ENCODE results near the gene FAR2.

Gene FAR2

DNA sequence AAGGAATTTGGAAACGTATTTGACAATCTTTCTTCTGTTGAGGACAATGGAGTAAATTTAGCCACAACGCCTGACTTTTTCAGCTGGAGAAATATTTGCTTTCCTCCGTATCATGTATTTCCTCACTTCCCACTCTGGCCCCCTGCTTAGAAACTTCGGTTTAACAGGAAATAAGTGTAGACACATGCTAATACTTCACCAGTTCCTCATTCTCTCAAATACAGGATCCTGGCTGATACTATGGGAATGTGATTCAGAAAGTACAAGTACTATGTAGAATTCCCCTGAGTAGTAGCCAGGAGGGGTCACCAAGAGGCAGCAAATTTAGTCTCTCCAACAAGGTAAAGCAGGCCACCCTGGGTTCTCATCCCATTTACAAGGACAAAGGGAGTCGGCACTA is 58.0 kb downstream of the FAR2 start:
- DNase-seq: no peak

DNA sequence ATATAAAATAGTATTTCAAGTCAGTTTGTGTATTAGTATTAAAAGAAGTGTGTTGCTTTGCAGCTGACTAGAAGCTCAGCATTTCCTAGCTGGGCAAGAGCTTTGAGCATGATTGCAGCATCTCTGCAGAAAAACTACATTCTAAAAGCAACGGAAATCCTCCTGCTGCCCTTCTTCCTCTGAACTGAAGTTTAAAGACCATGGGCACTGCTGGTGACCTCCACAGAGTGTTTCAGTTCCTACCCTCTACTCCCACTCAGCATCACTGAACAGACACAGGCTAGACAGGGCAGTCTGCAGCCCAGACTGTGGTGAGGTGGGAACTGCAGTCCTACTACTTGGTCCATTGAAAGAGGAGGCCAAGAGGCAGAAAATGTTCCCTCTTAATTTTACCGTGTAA is 59.0 kb downstream of the FAR2 start:
- DNase-seq: no peak

DNA sequence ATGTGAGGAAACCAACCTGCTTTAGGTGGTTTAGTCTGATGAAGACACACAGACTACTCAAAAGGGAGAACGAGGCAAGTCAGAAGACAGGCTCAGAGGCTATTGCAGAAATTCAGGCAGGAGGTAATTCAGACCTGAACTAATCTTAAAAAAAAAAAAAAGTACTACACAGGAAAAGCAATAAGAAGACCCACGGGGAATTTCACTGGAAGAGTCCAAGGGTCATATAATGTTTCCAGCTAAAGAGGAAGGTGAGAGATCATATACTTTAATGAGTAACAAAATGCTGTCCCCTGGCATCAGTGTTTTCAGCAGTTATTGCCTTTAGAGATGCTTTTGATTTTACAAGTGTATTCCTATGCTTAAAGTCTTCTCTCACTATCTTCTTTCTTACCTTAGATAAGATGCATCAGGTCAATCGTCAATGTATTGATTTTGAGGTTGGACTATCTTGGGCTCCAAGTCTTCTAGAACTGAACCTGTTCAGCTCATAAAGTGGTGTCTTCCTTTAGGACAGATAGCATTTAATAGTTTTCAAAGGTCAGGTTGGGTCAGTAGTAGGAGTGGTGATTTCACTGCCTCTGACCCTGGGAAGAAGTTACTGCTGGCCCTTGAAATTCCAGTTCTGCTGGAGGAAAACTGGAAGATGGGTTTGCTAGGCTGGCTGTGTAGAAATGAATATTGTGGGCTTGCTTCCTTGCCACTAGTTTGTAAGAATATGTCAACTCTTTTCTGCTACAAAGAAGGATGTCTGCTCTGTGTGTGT is 60.0 kb downstream of the FAR2 start:
- no peak for DNase-seq

DNA sequence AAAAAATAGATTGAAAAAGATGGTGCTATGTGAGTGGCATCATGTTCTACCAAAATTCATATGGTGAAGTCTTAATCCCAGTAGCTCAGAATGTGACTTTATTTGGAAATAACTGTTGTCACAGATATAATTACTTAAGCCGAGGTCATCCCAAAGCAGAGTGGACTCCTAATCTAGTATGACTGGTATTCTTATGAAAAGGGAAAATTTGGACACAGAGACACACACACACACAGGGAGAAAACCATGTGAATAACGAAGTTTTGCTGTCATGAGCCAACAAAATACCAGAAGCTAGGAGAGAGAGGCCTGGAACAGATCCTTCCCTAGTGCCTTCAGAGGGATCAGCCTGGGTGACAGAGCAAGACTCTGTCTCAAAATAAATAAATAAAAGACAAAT is 62.6 kb downstream of the FAR2 start:
- no peak for DNase-seq

DNA sequence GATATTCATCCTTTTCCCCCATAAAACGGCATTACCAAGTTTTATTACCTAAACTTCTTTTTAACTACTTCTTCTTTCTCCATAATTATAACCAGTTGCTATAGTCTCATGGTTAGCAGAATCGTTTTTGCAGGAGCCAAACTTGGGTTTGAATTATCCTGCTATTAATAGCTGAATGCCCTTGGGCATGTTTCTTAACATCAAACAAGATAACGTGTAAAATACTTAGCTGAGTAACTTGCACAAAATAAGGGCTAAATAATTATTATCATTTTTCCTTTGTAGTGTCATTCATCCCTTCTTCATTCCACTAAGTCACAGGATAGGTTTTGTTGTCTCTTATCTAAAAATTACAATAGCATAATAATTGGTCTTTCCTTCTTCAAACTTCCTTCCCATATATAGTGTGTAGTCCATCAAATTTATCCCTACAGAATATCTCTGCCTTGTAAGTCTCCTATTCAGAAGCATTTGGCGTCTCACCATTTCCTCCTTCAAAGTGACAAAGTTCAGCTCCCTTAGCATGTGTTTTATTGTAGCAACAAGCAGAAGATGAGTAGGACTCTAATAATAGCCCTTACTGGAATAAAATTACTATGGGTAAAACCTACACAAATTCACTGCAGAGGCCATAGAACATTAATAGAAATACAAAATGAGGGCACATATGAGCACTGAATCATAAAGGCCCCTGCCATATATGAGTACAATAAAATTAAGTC is 63.8 kb downstream of the FAR2 start:
- DNase-seq: no peak

DNA sequence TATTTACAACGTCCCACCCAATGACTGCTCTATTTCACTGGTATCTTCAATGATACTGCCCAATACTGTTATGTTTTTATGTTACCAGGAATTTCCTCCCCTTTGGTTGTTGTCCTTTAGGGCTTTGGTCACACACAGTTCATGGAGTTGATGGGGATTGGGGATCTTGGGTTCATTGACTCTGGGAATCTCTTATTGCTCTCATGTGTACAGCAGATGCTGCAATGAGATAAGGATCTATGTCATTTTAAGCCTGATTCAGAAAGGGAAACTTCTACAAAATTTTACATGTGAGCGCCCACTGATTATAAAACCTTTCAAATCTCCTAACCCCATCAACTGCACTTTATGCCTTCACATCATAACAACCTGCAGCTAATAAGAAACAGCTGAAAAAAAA is 67.2 kb downstream of the FAR2 start:
- DNase-seq: no peak

DNA sequence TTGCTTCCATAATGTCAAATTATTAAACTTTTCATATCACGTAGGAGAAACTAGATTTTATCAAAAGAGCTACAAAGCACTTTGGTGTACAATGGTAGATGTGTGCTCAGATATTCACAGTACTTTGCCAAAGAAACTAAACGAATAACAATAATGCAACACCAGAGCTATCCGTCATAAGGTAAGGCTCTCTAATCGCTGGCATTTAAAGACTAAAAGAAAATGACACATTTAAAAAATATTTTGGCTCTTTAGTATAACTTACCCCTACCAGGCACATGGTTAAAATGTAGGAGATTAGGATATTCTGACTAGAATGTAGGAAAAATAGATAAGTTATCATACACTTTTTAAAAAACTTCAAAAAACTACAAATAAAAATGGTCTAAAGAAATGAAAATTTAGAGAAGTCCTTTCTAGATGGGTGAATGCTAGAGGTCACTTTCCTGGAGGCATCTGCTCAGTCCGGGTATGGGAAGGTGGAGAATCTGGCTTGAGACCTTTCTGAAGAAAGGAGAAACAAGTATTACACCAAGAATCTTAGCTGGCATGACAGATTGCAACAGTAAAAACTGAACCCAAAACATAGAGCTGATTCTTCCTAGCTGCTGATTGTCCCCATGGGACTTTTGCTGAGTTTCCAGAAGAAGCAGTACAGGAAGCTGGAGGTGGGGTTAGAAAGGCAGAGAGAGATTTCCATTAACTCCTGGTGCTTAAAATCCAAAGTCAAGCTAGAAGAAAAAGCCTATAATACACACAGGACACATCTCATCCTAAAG is 67.9 kb downstream of the FAR2 start:
- peak; percentile 37 for DNase-seq

DNA sequence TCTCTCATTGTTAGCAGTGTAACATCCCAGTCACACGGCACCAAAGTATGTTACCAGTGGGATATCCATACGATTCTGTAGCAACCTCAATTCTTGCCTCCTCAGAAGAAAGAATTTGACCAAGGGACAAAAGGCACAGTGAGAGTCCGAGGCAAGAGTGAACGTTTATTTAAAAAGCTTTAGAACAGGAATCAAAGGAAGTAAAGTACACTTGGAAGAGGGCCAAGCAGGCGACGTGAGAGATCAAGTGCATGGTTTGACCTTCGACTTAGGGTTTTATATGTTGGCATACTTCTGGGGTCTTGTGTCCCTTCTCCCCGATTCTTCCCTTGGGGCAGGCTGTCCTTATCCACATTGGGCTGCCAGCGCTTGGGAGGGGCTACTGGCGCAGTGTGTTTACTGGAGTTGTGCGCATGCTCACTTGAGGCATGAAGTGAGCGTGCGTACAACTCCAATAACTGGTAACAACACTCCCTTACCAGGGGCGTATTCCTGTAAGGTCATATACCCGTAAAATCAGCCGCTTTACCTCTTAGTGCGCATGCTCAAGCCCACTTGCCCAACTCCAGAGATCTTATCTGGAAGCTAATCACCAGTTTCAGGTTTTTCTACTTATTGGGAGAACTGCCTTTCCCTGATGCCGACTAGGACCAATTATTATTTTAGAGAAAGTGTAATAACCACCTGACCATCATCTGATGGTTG is 71.7 kb downstream of the FAR2 start:
- DNase-seq: no peak

DNA sequence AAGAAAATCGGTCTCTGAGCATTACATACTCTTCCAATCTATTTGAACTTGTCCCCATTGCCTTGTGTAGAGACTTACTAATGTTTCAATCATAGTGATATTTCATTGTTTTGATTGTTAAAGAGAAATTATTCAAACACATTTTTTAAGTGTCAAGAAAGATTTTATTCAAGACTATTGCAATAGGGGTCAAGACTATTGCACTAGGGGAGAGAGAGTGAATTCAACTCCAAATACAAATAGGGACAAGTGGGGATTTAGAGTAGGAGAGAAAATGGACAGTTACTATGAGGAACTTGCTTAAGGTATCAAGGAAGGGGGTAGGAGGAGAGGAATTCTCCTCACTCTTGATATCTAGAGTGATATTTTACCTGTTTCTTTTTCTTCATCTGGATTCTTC is 73.1 kb downstream of the FAR2 start:
- DNase-seq: no peak

DNA sequence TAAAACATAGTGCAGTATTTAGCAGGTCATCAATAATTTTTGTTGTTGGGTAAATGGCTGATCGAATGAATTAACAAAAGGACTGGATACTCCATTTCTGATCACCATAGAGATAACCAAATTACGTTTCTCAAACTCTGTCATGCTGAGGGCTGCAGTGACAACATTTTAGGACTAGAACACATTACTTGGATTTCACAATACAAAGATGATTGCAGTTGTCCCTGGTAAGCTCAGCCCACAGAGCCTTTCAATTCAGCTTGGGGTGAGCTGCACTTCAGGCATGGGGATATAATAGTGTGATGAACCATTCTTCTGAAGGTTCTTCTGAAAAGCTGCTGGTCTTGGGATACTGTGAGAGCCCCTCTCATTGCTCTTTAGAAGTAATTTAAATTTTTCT is 74.3 kb downstream of the FAR2 start:
- no peak for DNase-seq

DNA sequence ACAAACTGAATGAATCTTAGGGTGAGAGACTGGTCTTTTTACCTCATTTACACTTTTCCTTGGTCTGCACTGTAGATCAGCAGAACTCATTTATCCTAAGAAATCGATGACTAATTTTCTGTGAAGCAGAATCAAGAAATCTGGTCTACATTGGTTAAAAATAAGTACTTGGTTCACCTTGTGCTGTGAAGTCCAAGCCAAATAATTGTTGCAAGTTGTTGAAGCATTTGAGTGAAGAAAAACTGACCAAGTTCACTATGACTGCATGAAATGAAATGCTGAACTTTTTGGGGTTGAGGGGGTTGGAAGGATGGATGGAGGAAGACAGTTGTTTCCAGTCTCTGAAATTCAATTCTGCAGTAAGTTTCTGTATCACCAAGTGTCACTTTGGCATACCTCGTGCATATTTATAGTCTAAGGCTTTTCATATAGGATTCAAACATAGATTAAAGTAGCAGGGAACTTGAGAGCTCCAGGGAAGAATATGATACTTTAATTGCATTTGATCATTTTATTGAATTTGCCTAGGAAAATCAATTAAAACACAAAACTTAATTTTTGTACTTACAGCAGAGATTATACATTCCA is 75.0 kb downstream of the FAR2 start:
- DNase-seq: peak; percentile 55

DNA sequence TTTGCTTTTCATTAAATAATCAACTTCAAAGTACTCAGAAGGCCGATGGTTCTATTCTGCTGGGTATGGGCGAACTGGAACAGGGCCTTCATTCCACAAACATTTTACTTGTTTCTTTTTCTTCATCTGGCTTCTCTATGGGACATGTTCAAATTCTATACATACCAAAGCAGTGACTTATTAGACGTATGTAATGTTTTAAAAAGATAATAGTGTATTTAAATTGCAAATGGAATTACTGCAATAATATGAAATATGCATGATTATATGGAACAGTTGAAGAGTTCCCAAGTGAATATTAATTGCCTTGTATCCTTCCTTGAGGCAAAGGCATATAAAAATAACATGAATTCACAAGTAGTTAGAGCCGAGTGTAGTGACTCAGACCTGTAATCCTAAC is 75.5 kb downstream of the FAR2 start:
- peak; percentile 73 for DNase-seq

DNA sequence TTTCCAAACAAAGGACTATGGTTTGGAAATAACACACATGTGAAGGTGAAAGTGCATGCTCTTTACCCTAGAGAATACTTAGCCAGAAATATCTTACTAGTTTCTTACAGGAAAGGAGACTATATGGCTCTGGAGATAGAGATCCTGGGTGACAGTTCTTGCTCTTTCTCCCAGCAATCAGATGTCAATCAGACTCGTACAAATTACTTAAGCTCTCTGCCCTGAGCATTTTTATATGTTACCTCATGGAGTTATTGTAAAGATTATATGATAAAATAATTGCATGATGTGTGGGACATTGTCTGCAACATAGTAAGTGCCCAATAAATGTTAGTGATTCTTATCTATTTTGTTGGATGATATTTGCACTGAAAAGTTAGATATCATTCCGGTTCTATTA is 76.8 kb downstream of the FAR2 start:
- DNase-seq: no peak

DNA sequence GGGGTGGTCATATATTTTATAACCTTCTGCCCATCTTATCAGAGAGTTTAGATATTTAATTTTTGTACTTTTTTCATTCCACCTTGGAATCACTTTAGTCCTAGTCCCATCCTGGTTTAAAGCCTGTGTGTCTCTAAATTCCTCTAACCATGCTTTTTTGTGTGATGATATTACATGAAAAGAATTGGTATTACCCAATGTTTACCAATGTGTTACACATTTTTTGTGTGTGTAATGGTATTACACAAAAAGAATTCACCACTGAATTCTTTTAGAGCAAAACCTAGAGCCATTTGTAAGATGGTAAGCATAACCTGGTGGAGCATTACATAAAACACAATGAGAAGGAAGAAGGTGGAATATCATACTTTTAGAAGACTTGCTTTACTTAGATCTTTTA is 77.5 kb downstream of the FAR2 start:
- DNase-seq: peak; percentile 52

DNA sequence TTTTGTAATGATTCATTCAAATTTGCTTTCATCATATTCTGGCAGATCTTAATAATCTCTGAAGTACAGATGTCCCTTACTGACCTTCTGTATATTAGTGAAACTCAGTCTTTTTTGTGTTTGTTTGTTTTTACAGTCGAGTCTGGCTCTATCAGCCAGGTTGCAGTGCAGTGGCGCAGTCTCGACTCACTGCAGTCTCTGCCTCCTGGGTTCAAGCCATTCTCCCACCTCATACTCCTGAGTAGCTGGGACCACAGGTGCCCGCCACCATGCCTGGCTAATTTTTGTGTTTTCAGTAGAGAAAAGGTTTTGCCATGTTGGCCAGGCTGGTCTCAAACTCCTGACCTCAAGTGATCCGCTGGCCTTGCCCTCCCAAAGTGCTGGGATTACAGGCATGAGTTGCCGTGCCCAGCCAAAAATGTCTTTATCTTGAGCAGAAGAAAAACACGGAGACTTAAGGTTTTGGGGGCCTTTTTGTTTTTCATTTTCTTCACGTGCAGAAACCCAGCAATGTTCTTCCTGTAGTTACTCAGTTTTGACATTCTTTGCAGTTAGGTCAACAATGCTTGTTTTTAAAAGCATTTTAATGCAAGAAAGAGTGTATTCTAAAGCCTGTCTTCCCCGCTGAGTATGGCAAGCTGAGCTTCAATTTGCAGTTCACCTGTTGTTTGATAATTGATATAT is 79.5 kb downstream of the FAR2 start:
- DNase-seq: no peak

DNA sequence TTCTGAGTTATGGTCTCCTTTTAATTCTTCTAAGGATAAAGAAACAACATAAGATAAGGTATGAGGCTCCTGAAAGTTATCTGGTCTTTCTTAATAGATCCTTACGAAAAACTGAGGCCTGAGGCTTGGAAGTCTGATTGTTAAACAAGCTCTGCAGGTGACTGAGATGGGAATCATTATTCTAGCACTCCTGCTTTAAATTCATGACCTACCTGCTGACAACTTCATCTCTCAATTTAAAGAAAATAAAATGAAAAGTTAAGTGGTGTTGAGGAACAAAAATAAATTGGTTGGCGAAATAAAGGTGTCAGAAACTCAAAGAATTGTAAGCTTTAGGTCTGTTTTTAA is 80.1 kb downstream of the FAR2 start:
- no peak for DNase-seq

DNA sequence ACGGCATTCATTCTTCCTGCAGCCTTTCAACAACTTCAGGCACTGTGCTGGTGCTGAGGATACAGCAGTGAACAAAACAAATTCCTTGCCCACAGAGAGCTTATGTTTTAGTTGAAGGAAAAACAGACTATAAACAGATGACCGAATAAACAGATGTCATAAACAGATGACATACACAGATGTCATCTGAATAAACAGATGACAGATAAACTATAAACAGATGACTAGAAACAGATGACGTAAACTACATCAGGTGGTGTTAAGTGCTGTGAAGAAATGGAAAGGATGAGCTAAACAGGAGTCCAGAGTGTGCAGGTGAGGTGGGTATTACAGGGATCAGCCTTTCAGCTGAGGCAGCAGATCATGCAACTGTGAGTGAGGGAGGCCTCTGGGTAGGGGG is 80.9 kb downstream of the FAR2 start:
- no peak for DNase-seq

DNA sequence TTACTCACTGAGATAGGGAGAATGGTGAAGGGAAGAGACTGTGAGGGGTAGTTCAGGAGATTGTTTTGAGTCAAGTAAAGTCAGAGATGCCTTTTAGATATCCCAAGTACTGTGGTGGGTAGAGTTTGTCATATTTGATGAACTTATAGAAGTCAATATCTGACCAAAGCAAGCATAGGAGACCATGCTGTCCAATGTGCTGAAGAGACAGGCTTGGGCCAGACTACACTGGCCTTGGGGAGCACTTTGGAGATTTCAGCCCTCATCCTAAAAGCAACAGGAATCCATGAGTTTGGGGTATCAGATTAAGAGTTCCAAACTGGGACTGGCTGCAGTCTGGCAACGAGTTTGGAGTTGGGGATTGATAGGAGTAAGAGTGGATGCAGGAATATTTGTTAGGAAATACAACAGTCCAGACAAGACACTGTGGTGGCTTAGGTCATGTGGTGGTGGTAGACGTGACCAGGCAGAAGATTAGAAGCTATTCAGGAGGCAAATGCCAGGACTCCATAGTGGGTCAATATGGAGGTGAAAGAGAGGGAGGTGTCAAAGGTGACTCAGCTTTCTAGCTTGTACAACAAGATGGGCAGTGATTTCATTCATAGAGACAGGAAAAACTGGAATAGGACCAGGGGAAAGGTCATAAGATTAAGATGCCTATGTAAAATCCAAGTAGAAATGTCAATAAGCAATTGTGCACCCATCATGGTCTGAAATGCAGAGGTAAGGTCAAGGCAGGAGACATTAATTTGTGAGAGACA is 81.9 kb downstream of the FAR2 start:
- DNase-seq: no peak

DNA sequence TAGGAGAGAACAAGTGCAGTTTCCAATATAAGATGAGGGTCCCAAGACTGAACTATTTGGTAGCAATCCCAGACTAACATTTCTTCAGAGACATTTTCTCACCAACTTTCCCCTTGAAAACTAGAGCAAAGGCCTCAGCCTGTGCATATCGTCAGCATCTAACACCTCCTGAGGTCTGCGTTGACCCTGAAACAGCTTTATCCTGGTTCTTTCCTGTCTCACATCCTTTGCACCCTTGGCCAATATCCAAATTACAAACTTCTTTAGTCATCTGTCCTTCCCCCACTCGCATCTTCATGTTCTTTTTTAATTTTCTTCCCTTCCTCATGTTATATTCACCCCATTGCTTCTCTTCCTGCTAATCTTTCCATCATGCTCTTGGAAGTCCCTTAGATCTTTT is 83.0 kb downstream of the FAR2 start:
- DNase-seq: no peak

DNA sequence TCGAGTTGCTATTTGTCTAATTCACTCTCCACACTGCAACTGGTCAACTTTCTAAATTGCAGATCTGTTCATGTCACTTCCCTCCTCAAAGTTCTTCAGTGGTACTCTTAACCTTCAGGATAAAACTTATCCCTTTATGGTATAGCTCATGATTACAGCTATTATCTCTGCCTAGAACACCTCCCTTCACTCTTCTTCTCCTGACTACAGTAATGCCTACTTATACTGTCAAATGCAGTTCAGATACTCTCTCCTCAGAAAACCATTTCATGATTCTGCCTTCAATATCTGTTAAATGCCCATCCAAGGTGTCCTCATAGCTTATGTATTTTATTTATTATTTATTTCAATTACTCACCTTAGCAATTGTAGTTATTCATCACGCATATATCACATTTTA is 85.5 kb downstream of the FAR2 start:
- DNase-seq: no peak

DNA sequence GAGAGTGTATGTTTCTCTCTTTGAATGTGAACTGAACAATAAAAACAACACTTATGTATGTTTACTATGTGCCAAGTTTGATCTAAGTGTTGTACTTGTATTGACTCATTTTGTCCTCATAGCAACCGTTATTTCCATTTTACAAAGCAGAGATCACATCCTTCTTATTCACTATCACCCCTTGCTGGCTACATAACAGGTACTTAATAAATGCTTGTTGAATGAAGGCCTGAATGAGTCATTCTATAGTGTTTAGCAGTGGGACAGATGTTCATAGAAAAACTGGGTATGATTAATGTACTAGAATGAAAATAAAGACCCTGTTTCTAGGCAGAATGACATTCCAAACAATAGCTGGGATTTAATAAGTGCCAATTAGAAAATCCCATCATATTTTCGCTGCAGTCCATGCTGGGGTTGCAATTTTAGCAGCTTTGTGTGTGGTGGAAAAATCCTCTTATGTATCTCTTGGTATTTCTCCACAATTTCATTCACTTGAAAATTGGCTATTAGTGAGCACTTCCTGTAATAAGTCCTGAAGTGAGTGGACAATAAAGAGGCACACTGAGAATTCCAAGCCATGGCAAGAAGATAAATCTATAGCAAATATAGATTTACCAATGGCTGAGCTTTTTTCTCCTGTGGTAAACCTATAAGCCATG is 86.0 kb downstream of the FAR2 start:
- DNase-seq: peak; percentile 32
